ENCODE measurements around the gene KLHL2. TPM values are rescaled to one million over a fixed set of nuclear protein-coding genes. Genes with fewer than 3 reads are reported as not detected.

The KLHL2 gene
- total RNA-seq, 1 experiment from 2014 or later: 12.4 TPM

DNA sequence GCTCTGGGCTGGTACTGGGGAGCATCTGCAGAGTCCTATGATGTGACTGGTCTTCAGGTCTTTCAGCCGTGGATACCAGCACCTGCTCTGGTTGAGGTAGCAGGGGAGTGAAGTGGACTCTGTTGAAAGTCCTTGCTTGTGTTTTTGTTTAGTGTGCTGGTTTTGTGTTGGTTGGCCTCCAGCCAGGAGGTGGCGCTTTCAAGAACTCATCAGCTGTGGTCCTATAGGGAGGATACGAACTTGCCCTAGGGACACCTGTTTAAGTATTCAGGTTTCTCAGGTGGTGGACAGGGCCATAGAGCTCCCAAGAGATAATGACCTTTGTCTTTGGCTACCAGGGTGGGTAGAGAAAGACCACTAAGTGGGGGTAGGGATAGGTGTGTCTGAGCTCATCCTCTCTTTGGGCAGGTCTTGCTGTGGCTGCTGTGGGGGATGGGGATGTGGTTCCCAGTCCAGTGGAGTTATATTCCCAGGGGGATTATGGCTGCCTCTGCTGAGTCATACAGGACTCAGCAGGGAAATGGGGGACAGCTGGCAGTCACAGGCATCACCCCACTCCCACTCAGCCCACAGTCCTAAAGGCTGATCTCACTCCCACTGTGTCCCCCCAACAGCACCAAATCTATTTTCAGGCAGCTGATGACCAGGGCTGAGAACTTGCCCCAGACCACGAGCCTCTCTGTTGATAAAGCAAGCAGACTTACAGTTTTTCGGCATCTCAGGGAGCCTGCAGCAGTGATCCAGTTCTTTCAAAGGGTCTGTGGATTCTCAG is 144.2 kb downstream of the KLHL2 start (continued):
- TF ChIP-seq JUN (CRISPR knock-in tag; IDR thresholded peaks at IDR 0.05) (no peak), RORB (CRISPR knock-in tag; IDR thresholded peaks at IDR 0.05) (no peak), TCF7 (CRISPR knock-in tag; IDR thresholded peaks at IDR 0.05; ENCODE audit: low read depth) (no peak), FOXK1 (CRISPR knock-in tag; IDR thresholded peaks at IDR 0.05) (no peak)

DNA sequence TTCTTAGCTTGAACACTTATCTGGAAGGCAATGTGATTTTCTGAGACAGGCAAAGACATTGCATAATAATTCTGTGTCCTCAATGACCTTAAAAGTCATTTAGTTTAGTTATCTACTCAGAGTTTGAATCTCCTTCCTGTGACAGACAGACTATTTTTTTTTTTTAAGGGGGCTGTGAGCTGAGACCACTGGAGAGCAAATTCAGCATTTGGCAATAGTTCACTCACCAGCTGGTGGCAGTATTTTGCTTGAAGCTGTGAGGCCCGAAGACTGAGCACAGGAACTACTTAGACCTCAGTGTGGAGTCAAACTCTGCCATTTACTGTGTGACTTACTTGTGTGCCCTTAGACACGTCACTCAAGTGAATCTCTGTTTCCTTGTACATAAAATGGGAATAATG is 148.5 kb downstream of the KLHL2 start:
- Mint-ChIP-seq H3K4me1 (0 out of 2 replicates have a peak, but pooled peaks cover 2% of the 10 kb centered on the region), H3K27ac (no peak overlapping the region), H3K4me3 (no peak overlapping the region), H3K9me3 (peaks cover 20% of the 10 kb centered on the region), H3K36me3 (peaks cover 12% of the 10 kb centered on the region; the same call in 1 of the 2 replicates), H3K27me3 (ENCODE audit: low read depth) (no peaks in the 10 kb centered on the region)
- no peak for TF ChIP-seq ZNF232 (CRISPR knock-in tag; IDR thresholded peaks at IDR 0.05)
- TF ChIP-seq GABPB1 (CRISPR knock-in tag; IDR thresholded peaks at IDR 0.05): peak; percentile 41; the same call in 1 of the 2 replicates
- POLR2A ChIA-PET: interaction anchor here (0.6 to 0.8 kb wide), 3 partner anchors 10 to 243 kb away, joined by 3 read pairs; partner anchors contain the start of gene TMEM192
- CTCF ChIA-PET: interaction anchor here (0.6 to 3.4 kb wide), 25 partner anchors 9 to 259 kb away, joined by 3 to 18 read pairs (median 5); partner anchors contain the start of genes CPE, MSMO1 and TMEM192
- DNase-seq (ENCODE audit: low spot score) (peak; percentile 63), ATAC-seq (peak; percentile 87)

DNA sequence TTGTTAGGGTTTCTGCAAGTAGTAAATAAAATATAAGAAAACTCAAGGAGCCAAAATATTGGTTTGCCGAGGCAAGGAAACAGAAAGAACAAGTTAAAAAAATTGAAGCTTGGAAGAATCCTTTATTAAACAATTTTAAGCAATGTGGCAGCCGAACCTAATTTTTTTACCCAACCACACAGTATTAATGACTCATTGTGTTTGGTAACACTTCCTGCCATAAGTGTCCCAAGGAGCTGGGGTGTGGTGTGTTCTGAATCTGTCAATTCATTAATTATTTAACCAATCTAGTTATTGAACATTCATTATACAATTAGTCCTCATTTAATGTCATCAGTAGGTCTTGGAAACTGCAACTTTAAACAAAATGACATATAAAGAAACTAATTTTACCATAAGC is 152.1 kb downstream of the KLHL2 start:
- TF ChIP-seq, protein P1, sequence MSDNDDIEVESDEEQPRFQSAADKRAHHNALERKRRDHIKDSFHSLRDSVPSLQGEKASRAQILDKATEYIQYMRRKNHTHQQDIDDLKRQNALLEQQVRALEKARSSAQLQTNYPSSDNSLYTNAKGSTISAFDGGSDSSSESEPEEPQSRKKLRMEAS (CRISPR knock-in tag; IDR thresholded peaks at IDR 0.05): no peak
- TF ChIP-seq FOXJ3 (CRISPR knock-in tag; IDR thresholded peaks at IDR 0.05; ENCODE audit: borderline replicate concordance) (no peak), MYBL2 (CRISPR knock-in tag; IDR thresholded peaks at IDR 0.05) (no peak), SP1 (CRISPR knock-in tag; conservative IDR thresholded peaks at IDR 0.05) (no peak), NR3C1 (CRISPR knock-in tag; conservative IDR thresholded peaks at IDR 0.05; ENCODE audit: low read depth) (no peak), TEAD4 (CRISPR knock-in tag; IDR thresholded peaks at IDR 0.05) (no peak), TCF7 (CRISPR knock-in tag; IDR thresholded peaks at IDR 0.05; ENCODE audit: low read depth) (no peak), ZNF317 (CRISPR knock-in tag; IDR thresholded peaks at IDR 0.05; ENCODE audit: borderline replicate concordance, low read depth) (no peak), CREM (CRISPR knock-in tag; IDR thresholded peaks at IDR 0.05) (no peak)
- TF ChIP-seq, protein P2, sequence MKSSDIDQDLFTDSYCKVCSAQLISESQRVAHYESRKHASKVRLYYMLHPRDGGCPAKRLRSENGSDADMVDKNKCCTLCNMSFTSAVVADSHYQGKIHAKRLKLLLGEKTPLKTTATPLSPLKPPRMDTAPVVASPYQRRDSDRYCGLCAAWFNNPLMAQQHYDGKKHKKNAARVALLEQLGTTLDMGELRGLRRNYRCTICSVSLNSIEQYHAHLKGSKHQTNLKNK (CRISPR knock-in tag; IDR thresholded peaks at IDR 0.05): no peak
- TF ChIP-seq, protein P3, sequence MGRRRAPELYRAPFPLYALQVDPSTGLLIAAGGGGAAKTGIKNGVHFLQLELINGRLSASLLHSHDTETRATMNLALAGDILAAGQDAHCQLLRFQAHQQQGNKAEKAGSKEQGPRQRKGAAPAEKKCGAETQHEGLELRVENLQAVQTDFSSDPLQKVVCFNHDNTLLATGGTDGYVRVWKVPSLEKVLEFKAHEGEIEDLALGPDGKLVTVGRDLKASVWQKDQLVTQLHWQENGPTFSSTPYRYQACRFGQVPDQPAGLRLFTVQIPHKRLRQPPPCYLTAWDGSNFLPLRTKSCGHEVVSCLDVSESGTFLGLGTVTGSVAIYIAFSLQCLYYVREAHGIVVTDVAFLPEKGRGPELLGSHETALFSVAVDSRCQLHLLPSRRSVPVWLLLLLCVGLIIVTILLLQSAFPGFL (CRISPR knock-in tag; IDR thresholded peaks at IDR 0.05; ENCODE audit: borderline replicate concordance): no peak
- TF ChIP-seq, protein P4, sequence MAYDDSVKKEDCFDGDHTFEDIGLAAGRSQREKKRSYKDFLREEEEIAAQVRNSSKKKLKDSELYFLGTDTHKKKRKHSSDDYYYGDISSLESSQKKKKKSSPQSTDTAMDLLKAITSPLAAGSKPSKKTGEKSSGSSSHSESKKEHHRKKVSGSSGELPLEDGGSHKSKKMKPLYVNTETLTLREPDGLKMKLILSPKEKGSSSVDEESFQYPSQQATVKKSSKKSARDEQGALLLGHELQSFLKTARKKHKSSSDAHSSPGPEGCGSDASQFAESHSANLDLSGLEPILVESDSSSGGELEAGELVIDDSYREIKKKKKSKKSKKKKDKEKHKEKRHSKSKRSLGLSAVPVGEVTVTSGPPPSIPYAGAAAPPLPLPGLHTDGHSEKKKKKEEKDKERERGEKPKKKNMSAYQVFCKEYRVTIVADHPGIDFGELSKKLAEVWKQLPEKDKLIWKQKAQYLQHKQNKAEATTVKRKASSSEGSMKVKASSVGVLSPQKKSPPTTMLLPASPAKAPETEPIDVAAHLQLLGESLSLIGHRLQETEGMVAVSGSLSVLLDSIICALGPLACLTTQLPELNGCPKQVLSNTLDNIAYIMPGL (CRISPR knock-in tag; IDR thresholded peaks at IDR 0.05): no peak
- TF ChIP-seq, protein P5, sequence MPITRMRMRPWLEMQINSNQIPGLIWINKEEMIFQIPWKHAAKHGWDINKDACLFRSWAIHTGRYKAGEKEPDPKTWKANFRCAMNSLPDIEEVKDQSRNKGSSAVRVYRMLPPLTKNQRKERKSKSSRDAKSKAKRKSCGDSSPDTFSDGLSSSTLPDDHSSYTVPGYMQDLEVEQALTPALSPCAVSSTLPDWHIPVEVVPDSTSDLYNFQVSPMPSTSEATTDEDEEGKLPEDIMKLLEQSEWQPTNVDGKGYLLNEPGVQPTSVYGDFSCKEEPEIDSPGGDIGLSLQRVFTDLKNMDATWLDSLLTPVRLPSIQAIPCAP (CRISPR knock-in tag; IDR thresholded peaks at IDR 0.05): no peak
- TF ChIP-seq, protein P6, sequence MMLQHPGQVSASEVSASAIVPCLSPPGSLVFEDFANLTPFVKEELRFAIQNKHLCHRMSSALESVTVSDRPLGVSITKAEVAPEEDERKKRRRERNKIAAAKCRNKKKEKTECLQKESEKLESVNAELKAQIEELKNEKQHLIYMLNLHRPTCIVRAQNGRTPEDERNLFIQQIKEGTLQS (CRISPR knock-in tag; conservative IDR thresholded peaks at IDR 0.05): no peak
- POLR2A ChIA-PET: no interaction called here
- H3K4me3 Mint-ChIP-seq: no peak overlapping the region
- no peaks in the 10 kb centered on the region for H3K9me3 Mint-ChIP-seq
- no peaks in the 10 kb centered on the region for H3K27me3 Mint-ChIP-seq (ENCODE audit: low read depth)
- no peak overlapping the region for H3K27ac Mint-ChIP-seq
- CTCF ChIA-PET: interaction anchor here (0.9 to 1.1 kb wide), 2 partner anchors 20 to 25 kb away, joined by 3 read pairs; no protein-coding TSS in a partner anchor
- H3K36me3 Mint-ChIP-seq: no peaks in the 10 kb centered on the region
- DNase-seq (ENCODE audit: low spot score) (no peak), ATAC-seq (no peak)
- H3K4me1 Mint-ChIP-seq: 0 out of 2 replicates have a peak, but pooled peaks cover 2% of the 10 kb centered on the region

Measured in WTC11 (cell line).